Ascending aorta (tissue), 2 donors: ENCODE results near the gene OR11A1. TPM values are rescaled to one million over a fixed set of nuclear protein-coding genes. Genes with fewer than 3 reads are reported as not detected.

Source experiments
- DNase-seq, 2 donors: peaks; one replicate each; pipeline ENCODE4 v3.0.0-alpha.2; 2019; ENCODE audit warnings: low spot score in 2 of 2
- H3K27ac ChIP-seq, 2 donors: fragments of 200-600 bp; sonication (generic); one replicate each; pipeline ENCODE4 v1.5.1; 2016 to 2017; ENCODE audit warnings: mild to moderate bottlenecking in 1 of 2
- H3K27me3 ChIP-seq: fragments of 200-600 bp; sonication (generic); one replicate; pipeline ENCODE4 v1.5.1; 2017
- H3K36me3 ChIP-seq, 2 donors: fragments of 200-600 bp; sonication (generic); one replicate each; pipeline ENCODE4 v1.5.1; 2016
- H3K4me1 ChIP-seq, 2 donors: fragments of 200-600 bp; sonication (generic); one replicate each; pipeline ENCODE4 v1.5.1; 2016 to 2017; ENCODE audit warnings: mild to moderate bottlenecking in 1 of 2
- H3K4me3 ChIP-seq, 2 donors: fragments of 200-600 bp; sonication (generic); one replicate each; pipeline ENCODE4 v1.5.1; 2016 to 2017; ENCODE audit warnings: mild to moderate bottlenecking in 1 of 2
- H3K9me3 ChIP-seq, 2 donors: fragments of 200-600 bp; sonication (generic); one replicate each; pipeline ENCODE4 v1.5.1; 2016
- intact Hi-C: fragments of 100-400 bp; cut with DNase I; formaldehyde crosslinking; loops from one replicate; pipeline ENCODE4 v1.15.1; 2023
- total RNA-seq: library from RNA; depleted of rRNA; stranded (reverse); fragments of >200 nt; gene quantifications from one replicate; pipeline ENCODE4 v1.1.0, GENCODE V29; 2016
- TF ChIP-seq, protein P1 (sequence below), 3 experiments: fragments of 200-600 bp in 2 of 3; fragments of 450-650 bp in 1 of 3; sonication (generic) in 2 of 3; IDR thresholded peaks; one replicate each; pipeline ENCODE4 v1.5.1; 2016 to 2019; ENCODE audit warnings: antibody characterized with exemption in 3 of 3, mild to moderate bottlenecking in 1 of 3, moderate library complexity in 1 of 3

OR11A1 gene
- total RNA-seq, 1 donor from 2014 or later: not detected

DNA sequence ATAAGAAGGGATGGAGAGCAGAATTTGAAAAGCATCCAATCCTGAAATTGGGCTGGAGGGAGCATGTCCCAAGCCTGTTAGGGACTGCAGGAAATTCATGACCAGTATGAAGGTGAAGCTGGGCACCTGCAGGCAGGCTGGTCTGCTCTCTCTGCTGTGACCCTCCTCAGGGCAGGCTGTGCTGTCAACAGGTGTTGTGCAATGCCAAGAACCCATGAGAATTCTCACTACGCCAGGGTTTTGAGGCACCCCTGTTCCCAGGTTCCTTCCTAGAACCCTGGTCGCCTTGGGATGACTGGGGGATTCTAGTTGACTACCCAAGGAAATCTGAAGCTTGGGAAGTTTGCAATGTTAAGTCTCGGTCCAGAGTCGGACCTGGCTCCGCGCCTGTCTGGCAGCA, 44.2 kb upstream of the OR11A1 start:
- Histone ChIP-seq H3K27me3 (no peaks in the 10 kb centered on the region), H3K4me3 (no peak overlapping the region), H3K4me1 (no peaks in the 10 kb centered on the region), H3K27ac (no peak overlapping the region), H3K9me3 (no peaks in the 10 kb centered on the region), H3K36me3 (no peaks in the 10 kb centered on the region)
- intact Hi-C loops: no loop called here
- no peak for DNase-seq
- TF ChIP-seq, protein P1, sequence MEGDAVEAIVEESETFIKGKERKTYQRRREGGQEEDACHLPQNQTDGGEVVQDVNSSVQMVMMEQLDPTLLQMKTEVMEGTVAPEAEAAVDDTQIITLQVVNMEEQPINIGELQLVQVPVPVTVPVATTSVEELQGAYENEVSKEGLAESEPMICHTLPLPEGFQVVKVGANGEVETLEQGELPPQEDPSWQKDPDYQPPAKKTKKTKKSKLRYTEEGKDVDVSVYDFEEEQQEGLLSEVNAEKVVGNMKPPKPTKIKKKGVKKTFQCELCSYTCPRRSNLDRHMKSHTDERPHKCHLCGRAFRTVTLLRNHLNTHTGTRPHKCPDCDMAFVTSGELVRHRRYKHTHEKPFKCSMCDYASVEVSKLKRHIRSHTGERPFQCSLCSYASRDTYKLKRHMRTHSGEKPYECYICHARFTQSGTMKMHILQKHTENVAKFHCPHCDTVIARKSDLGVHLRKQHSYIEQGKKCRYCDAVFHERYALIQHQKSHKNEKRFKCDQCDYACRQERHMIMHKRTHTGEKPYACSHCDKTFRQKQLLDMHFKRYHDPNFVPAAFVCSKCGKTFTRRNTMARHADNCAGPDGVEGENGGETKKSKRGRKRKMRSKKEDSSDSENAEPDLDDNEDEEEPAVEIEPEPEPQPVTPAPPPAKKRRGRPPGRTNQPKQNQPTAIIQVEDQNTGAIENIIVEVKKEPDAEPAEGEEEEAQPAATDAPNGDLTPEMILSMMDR (IDR thresholded peaks at IDR 0.05): no peak

DNA sequence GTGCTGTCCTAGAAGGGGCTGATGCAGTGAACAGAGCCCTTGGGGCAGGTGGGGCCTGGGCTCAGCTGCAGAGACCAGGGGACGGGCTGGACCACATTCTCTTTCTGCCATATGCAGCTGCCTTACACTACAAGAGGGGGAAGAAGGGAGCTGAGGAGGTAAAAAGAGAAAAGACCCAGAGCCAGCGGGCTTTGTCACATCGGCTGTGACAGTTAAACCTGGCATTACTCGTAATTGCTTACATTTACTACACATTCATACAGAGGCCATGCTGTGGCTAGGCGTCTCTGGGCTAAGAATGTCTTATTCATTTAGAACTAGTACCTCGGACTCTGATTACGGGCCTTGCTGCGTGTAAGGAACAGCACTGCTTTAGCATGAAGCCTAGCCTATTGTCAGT, 43.7 kb upstream of the OR11A1 start:
- intact Hi-C loops: no loop called here
- DNase-seq: no peak
- no peaks in the 10 kb centered on the region for H3K4me1 ChIP-seq
- no peaks in the 10 kb centered on the region for H3K27me3 ChIP-seq
- TF ChIP-seq, protein P1 (IDR thresholded peaks at IDR 0.05): no peak
- no peak overlapping the region for H3K4me3 ChIP-seq
- H3K27ac ChIP-seq: no peak overlapping the region
- no peaks in the 10 kb centered on the region for H3K9me3 ChIP-seq
- H3K36me3 ChIP-seq: no peaks in the 10 kb centered on the region

DNA sequence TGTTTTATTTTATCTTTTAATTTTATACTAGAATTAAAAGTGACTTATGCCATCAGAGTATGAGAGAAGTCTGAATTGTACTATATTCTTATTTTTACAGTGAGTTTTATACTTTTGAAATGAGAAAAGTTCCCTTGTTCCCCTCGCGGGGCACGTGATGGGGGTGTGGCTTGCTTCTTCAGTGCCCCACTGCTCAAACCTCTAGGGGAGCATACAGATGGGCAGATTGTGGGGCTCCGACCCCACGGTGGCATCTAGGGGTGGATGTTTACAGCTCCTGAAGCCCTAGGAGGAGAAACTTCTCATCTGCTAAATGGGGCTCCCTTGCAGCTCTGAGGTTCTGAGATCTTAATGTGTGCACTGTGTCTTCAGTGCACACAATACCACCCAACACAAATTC, 42.8 kb upstream of the OR11A1 start:
- Histone ChIP-seq H3K9me3 (no peaks in the 10 kb centered on the region), H3K4me1 (no peaks in the 10 kb centered on the region), H3K36me3 (no peaks in the 10 kb centered on the region), H3K4me3 (no peak overlapping the region), H3K27ac (no peak overlapping the region), H3K27me3 (no peaks in the 10 kb centered on the region)
- TF ChIP-seq, protein P1 (IDR thresholded peaks at IDR 0.05): no peak
- intact Hi-C loops: no loop called here
- no peak for DNase-seq

DNA sequence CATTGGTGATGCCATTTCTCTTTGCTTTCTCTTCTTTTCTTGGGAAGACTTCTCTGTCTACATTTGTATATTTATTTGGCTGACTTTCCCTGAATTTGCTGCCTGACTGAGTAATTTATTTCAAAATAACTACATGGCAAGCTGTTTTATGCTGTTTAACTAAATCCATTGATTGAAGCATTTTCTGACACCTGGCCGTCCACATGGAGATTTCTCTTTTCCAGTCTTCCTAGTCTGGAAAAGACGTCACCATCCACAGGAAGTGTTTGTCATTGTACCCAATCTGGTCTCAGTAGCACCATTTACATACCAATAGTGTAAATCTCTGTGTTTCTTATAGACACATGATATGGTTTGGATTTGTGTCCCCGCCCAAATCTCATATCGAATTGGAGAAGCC, 40.1 kb upstream of the OR11A1 start:
- Histone ChIP-seq H3K4me1 (no peaks in the 10 kb centered on the region), H3K27ac (no peak overlapping the region), H3K27me3 (no peaks in the 10 kb centered on the region), H3K9me3 (no peaks in the 10 kb centered on the region), H3K36me3 (no peaks in the 10 kb centered on the region), H3K4me3 (no peak overlapping the region)
- TF ChIP-seq, protein P1 (IDR thresholded peaks at IDR 0.05): no peak
- no peak for DNase-seq
- intact Hi-C loops: no loop called here

DNA sequence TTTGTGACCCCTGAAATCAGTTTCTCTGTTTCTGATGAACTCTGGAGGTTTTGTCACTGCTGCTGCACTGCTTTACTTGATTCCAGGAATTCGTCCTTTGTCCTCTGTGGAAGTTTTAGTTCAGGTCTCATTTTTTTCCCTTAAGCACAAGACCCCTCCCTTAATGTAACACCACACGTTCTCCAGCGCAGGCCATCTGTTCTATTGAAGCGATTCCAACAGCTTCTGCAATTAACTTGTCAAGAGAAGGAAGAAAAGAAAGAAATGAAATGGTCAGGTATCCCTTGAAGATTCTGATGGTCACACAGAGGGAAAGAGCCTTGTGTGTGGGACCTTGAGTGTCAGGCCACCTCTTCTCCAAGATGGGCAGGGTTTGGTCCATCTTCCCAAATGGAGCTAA, 38.7 kb upstream of the OR11A1 start:
- Histone ChIP-seq H3K4me1 (no peaks in the 10 kb centered on the region), H3K27me3 (no peaks in the 10 kb centered on the region), H3K36me3 (no peaks in the 10 kb centered on the region), H3K27ac (no peak overlapping the region), H3K9me3 (no peaks in the 10 kb centered on the region), H3K4me3 (no peak overlapping the region)
- TF ChIP-seq, protein P1 (IDR thresholded peaks at IDR 0.05): no peak
- no peak for DNase-seq
- intact Hi-C loops: no loop called here

DNA sequence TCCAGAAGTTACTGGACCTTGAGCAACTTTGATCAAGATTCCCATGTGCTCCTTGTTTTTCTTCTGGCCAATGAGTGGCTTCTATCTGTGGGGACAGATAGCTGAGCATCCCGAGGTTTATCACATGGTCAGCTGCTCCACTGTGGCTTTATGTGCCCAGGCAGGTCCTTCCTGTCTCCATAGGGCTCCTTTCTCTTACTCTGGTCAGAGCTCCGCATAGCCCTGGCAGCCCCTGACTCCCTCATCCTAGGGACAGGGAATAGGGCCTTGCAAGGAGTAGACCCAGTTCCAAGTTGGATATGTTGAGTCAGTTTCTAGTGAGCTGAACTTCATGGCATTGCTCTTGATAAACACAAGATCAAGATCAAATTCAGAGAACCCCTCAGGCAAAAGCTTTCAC, 37.3 kb upstream of the OR11A1 start:
- TF ChIP-seq, protein P1 (IDR thresholded peaks at IDR 0.05): no peak
- Histone ChIP-seq H3K27ac (no peak overlapping the region), H3K9me3 (no peaks in the 10 kb centered on the region), H3K4me3 (no peak overlapping the region), H3K4me1 (no peaks in the 10 kb centered on the region), H3K36me3 (no peaks in the 10 kb centered on the region), H3K27me3 (no peaks in the 10 kb centered on the region)
- intact Hi-C loops: no loop called here
- no peak for DNase-seq
